ENCODE measurements around the gene WDR86.

Gene WDR86

GRCh38 chr7:151406051-151406875, 3.6 kb downstream of the WDR86 start:
- DNase-seq (ENCODE audit: low read depth): no peak

GRCh38 chr7:151405588-151405987, 4.2 kb downstream of the WDR86 start:
- DNase-seq (ENCODE audit: low read depth): no peak

GRCh38 chr7:151405056-151405455, 4.8 kb downstream of the WDR86 start:
- DNase-seq (ENCODE audit: low read depth): no peak

- DNase-seq (ENCODE audit: low read depth): no peak
Observed at GRCh38 chr7:151404216-151405011, 5.4 kb downstream of the WDR86 start.

GRCh38 chr7:151403764-151404163, 6.1 kb downstream of the WDR86 start:
- no peak for DNase-seq (ENCODE audit: low read depth)

- DNase-seq (ENCODE audit: low read depth): no peak
Observed at GRCh38 chr7:151402029-151402835, 7.6 kb downstream of the WDR86 start.

- DNase-seq (ENCODE audit: low read depth): no peak
Observed at GRCh38 chr7:151400626-151401315, 9.1 kb downstream of the WDR86 start.

- DNase-seq (ENCODE audit: low read depth): no peak
Observed at GRCh38 chr7:151399906-151400305, 9.9 kb downstream of the WDR86 start.

- no peak for DNase-seq (ENCODE audit: low read depth)
Observed at GRCh38 chr7:151399305-151399601, 10.6 kb downstream of the WDR86 start.

- DNase-seq (ENCODE audit: low read depth): no peak
Observed at GRCh38 chr7:151398446-151399304, 11.2 kb downstream of the WDR86 start.

GRCh38 chr7:151397026-151397425, 12.8 kb downstream of the WDR86 start:
- DNase-seq (ENCODE audit: low read depth): no peak

- DNase-seq (ENCODE audit: low read depth): no peak
Observed at GRCh38 chr7:151396328-151396970, 13.4 kb downstream of the WDR86 start.

- DNase-seq (ENCODE audit: low read depth): no peak
Observed at GRCh38 chr7:151395036-151395367, 14.8 kb downstream of the WDR86 start.

GRCh38 chr7:151394076-151395035, 15.5 kb downstream of the WDR86 start:
- no peak for DNase-seq (ENCODE audit: low read depth)

- DNase-seq (ENCODE audit: low read depth): no peak
Observed at GRCh38 chr7:151393031-151393977, 16.5 kb downstream of the WDR86 start.

GRCh38 chr7:151392426-151392825, 17.4 kb downstream of the WDR86 start:
- no peak for DNase-seq (ENCODE audit: low read depth)

- DNase-seq (ENCODE audit: low read depth): no peak
Observed at GRCh38 chr7:151392002-151392401, 17.8 kb downstream of the WDR86 start.

GRCh38 chr7:151391358-151391730, 18.5 kb downstream of the WDR86 start:
- DNase-seq (ENCODE audit: low read depth): no peak
